ENCODE measurements around the gene ADGRA1. TPM values are rescaled to one million over a fixed set of nuclear protein-coding genes. Genes with fewer than 3 reads are reported as not detected.

Gene ADGRA1
- total and polyA plus RNA-seq, 2 of the 8 experiments (the other 6 are each of a cell fraction or from before 2014, with no cell fraction given): 0.17 to 0.21 TPM

DNA sequence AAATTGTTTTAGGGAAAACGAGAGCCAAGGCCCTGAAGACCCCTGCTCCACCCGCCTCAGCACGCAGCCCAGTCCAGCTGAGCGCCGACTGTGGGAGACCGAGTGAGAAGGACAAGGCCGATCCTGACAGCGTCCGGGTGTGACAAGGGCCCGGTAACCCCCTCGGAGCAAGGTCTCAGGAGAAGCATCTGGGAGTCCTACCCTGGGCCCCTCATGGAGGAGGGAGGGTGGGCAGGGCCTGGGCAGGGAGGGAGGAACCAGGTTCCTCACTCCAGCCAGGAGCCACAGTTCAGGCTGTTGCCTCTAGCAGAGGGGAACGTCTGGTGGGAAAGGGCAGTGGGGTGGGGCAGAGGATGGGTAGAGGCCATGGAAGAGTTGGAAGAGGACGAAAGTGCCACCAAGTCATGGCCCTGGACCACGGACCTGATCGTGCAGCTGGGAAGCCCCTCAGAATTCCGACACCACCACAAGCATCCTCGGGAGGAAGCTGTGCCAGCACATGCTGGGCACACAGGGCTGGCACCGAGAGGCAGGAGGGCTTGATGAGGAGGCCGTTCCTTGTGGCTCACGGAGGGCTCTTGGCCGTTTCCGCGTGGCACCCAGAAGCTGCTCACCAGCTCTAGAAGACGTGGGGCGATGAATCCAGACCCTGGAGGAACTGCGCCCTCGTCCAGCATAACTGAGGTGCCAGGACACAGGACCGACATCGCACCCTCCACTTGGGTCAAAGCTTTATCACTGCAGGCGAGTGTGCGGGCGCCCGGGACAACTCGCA, 70.1 kb downstream of the ADGRA1 start:
- Histone ChIP-seq H2BK20ac (ENCODE audit: low read length) (peak overlapping the region; percentile 75; the same call in 1 of the 2 replicates), H2BK12ac (ENCODE audit: low read depth, low read length) (peak overlapping the region; percentile 84; the same call in 1 of the 2 replicates), H3K27ac (ENCODE audit: low read depth, low read length) (no peak overlapping the region), H3K4me3 (ENCODE audit: extremely low read depth in 1 of 4, insufficient read depth in 2 of 4, low read depth in 3 of 4, low read length in 4 of 4) (no peak overlapping the region), H3K23me2 (ENCODE audit: low read depth, low read length) (peaks cover 12% of the 10 kb centered on the region; the same call in 1 of the 2 replicates), H3K79me2 (ENCODE audit: control insufficient read depth in 1 of 2, insufficient read depth in 2 of 2, low read length in 2 of 2) (peaks cover 0 to 10% of the 10 kb centered on the region in 2 experiments; a peak in 1 of 4 replicates), H4K5ac (ENCODE audit: insufficient read length, low read depth, low read length) (no peak overlapping the region), H4K91ac (replicated peaks; ENCODE audit: insufficient read length, low read length) (peak overlapping the region; percentile 41), H3K36me3 (ENCODE audit: control insufficient read depth in 2 of 4, insufficient read depth in 4 of 4, low read length in 3 of 4) (peaks cover 0 to 5% (median 2%) of the 10 kb centered on the region in 4 experiments; a peak in 3 of 8 replicates), H3K23ac (ENCODE audit: insufficient read length) (no peak overlapping the region), H2AFZ (ENCODE audit: low read length) (no peak overlapping the region), H3K4ac (replicated peaks; ENCODE audit: insufficient read length, low read depth, low read length) (no peak overlapping the region), H4K20me1 (replicated peaks in 1 of 2; ENCODE audit: control insufficient read depth in 1 of 2, insufficient read depth in 2 of 2, low read length in 2 of 2) (peaks cover 0 to 5% of the 10 kb centered on the region in 2 experiments), H3K79me1 (ENCODE audit: low read depth, low read length) (peaks cover 8% of the 10 kb centered on the region), H3K4me2 (ENCODE audit: insufficient read depth in 1 of 2, low read depth in 2 of 2, low read length in 2 of 2) (no peak overlapping the region), H2BK120ac (replicated peaks; ENCODE audit: low read depth, low read length) (no peak overlapping the region), H2AK5ac (ENCODE audit: low read depth, low read length) (peak overlapping the region; percentile 82), H2BK5ac (ENCODE audit: low read depth, low read length) (no peak overlapping the region), H3K56ac (replicated peaks; ENCODE audit: insufficient read length, low read depth, low read length) (no peak overlapping the region), H3K14ac (ENCODE audit: insufficient read length) (no peak overlapping the region), H2BK15ac (ENCODE audit: low read length) (peak overlapping the region; percentile 81; the same call in 1 of the 2 replicates), H3K27me3 (replicated peaks in 1 of 4; ENCODE audit: control insufficient read depth in 3 of 4, extremely low read depth in 1 of 4, insufficient read depth in 3 of 4, low read length in 3 of 4) (peaks cover 0 to 5% (median 0%) of the 10 kb centered on the region in 4 experiments; a peak in 2 of 7 replicates), H3K9me3 (ENCODE audit: insufficient read depth in 2 of 2, low read depth in 1 of 2, low read length in 1 of 2) (no peaks in the 10 kb centered on the region), H3K18ac (ENCODE audit: extremely low read depth, low read length) (no peak overlapping the region; the same call in 1 of the 2 replicates), H3K4me1 (replicated peaks in 1 of 4; ENCODE audit: control insufficient read depth in 3 of 4, insufficient read depth in 4 of 4, low read length in 3 of 4) (peaks cover 3 to 35% (median 17%) of the 10 kb centered on the region in 4 experiments), H3K9ac (replicated peaks in 1 of 4; ENCODE audit: extremely low read depth in 1 of 4, low read depth in 3 of 4, low read length in 3 of 4) (no peak overlapping the region), H4K8ac (ENCODE audit: extremely low read depth, insufficient read depth, low read length) (no peak overlapping the region; the same call in 1 of the 2 replicates)
- DNase-seq (ENCODE audit: low read depth in 1 of 2, low spot score in 2 of 2) (peak in 1 of 2 experiments; percentile 42), FAIRE-seq (no peak)
- CTCF ChIA-PET (ENCODE audit: partially characterized antibody): interaction anchor here (1.2 to 3.0 kb wide), 4 partner anchors 15 to 42 kb away, joined by 3 to 20 read pairs (median 4); no protein-coding TSS in a partner anchor
- 90% methylated on average over 32 of the region's 34 CpGs; no CpG with 5 or more reads in 1 of the 2 experiments for WGBS, 2 experiments (ENCODE audit: extremely low coverage in 1 of 2, insufficient coverage in 1 of 2, insufficient read length in 1 of 2, insufficient replicate concordance in 2 of 2, low coverage in 1 of 2, low lambda C conversion rate in 2 of 2, missing lambda C conversion rate in 1 of 2)
- POLR2A ChIA-PET (ENCODE audit: partially characterized antibody): interaction anchor here (0.7 to 1.7 kb wide), 5 partner anchors 14 to 69 kb away, joined by 3 to 5 read pairs (median 3); no protein-coding TSS in a partner anchor
- TF ChIP-seq YY1 (IDR thresholded peaks at IDR 0.05; ENCODE audit: low read depth, low read length) (no peak), JUND (IDR thresholded peaks at IDR 0.05; ENCODE audit: low read length) (no peak), TAF7 (optimal IDR thresholded peaks at IDR 0.05; ENCODE audit: borderline replicate concordance, low read depth, low read length) (no peak)
